ENCODE data around the gene CA12. TPM values are rescaled to one million over a fixed set of nuclear protein-coding genes. Genes with fewer than 3 reads are reported as not detected.

CA12 gene
- polyA plus RNA-seq, 4 donors, result 0.27 to 24.8 (median 1.8) TPM; not detected in 1

GRCh38 chr15:63339006-63339766 lies 42.5 kb downstream of the CA12 start:
- DNase-seq, result no peak
- WGBS, 3 donors, result 90 to 93% (median 90%) methylated on average over 10 of the region's 10 CpGs
- Histone ChIP-seq H3K4me1 (ENCODE audit: control insufficient read depth in 3 of 3, insufficient read depth in 2 of 3, low read depth in 1 of 3, low read length in 2 of 3) (no peaks in the 10 kb centered on the region), H3K4me3 (ENCODE audit: low read depth in 1 of 3, low read length in 3 of 3) (no peak overlapping the region), H3K36me3 (ENCODE audit: control insufficient read depth in 3 of 3, insufficient read depth in 2 of 3, low read depth in 1 of 3, low read length in 3 of 3) (peaks cover 0 to 9% (median 0%) of the 10 kb centered on the region in 3 donors), H3K27me3 (ENCODE audit: control insufficient read depth in 3 of 3, insufficient read depth in 3 of 3, low read length in 3 of 3) (no peaks in the 10 kb centered on the region), H3K9me3 (ENCODE audit: control insufficient read depth in 2 of 2, insufficient read depth in 1 of 2, low read depth in 1 of 2, low read length in 1 of 2) (no peaks in the 10 kb centered on the region), H3K27ac (ENCODE audit: low read depth in 1 of 3, low read length in 2 of 3) (no peak overlapping the region)
- FAIRE-seq, result no peak

GRCh38 chr15:63338170-63338569 lies 43.5 kb downstream of the CA12 start:
- H3K27me3 ChIP-seq (ENCODE audit: control insufficient read depth in 3 of 3, insufficient read depth in 3 of 3, low read length in 3 of 3), result no peaks in the 10 kb centered on the region
- H3K27ac ChIP-seq (ENCODE audit: low read depth in 1 of 3, low read length in 2 of 3), result no peak overlapping the region
- no peak for DNase-seq
- H3K4me3 ChIP-seq (ENCODE audit: low read depth in 1 of 3, low read length in 3 of 3), result no peak overlapping the region
- FAIRE-seq, result no peak
- H3K36me3 ChIP-seq (ENCODE audit: control insufficient read depth in 3 of 3, insufficient read depth in 2 of 3, low read depth in 1 of 3, low read length in 3 of 3), result peaks cover 0 to 9% (median 0%) of the 10 kb centered on the region in 3 donors
- no peaks in the 10 kb centered on the region for H3K9me3 ChIP-seq (ENCODE audit: control insufficient read depth in 2 of 2, insufficient read depth in 1 of 2, low read depth in 1 of 2, low read length in 1 of 2)
- no peaks in the 10 kb centered on the region for H3K4me1 ChIP-seq (ENCODE audit: control insufficient read depth in 3 of 3, insufficient read depth in 2 of 3, low read depth in 1 of 3, low read length in 2 of 3)

GRCh38 chr15:63337046-63337445 lies 44.6 kb downstream of the CA12 start:
- Histone ChIP-seq H3K27me3 (ENCODE audit: control insufficient read depth in 3 of 3, insufficient read depth in 3 of 3, low read length in 3 of 3) (no peaks in the 10 kb centered on the region), H3K36me3 (ENCODE audit: control insufficient read depth in 3 of 3, insufficient read depth in 2 of 3, low read depth in 1 of 3, low read length in 3 of 3) (peaks cover 0 to 9% (median 0%) of the 10 kb centered on the region in 3 donors), H3K27ac (ENCODE audit: low read depth in 1 of 3, low read length in 2 of 3) (no peak overlapping the region), H3K4me1 (ENCODE audit: control insufficient read depth in 3 of 3, insufficient read depth in 2 of 3, low read depth in 1 of 3, low read length in 2 of 3) (no peaks in the 10 kb centered on the region), H3K4me3 (ENCODE audit: low read depth in 1 of 3, low read length in 3 of 3) (no peak overlapping the region), H3K9me3 (ENCODE audit: control insufficient read depth in 2 of 2, insufficient read depth in 1 of 2, low read depth in 1 of 2, low read length in 1 of 2) (no peaks in the 10 kb centered on the region)
- FAIRE-seq (no peak), DNase-seq (no peak)
- 91 to 95% (median 91%) methylated on average over 4 of the region's 4 CpGs for WGBS, 3 donors

- Histone ChIP-seq H3K27ac (ENCODE audit: low read depth in 1 of 3, low read length in 2 of 3) (no peak overlapping the region), H3K27me3 (ENCODE audit: control insufficient read depth in 3 of 3, insufficient read depth in 3 of 3, low read length in 3 of 3) (no peaks in the 10 kb centered on the region), H3K4me1 (ENCODE audit: control insufficient read depth in 3 of 3, insufficient read depth in 2 of 3, low read depth in 1 of 3, low read length in 2 of 3) (no peaks in the 10 kb centered on the region), H3K4me3 (ENCODE audit: low read depth in 1 of 3, low read length in 3 of 3) (no peak overlapping the region), H3K36me3 (ENCODE audit: control insufficient read depth in 3 of 3, insufficient read depth in 2 of 3, low read depth in 1 of 3, low read length in 3 of 3) (peaks cover 0 to 4% (median 0%) of the 10 kb centered on the region in 3 donors), H3K9me3 (ENCODE audit: control insufficient read depth in 2 of 2, insufficient read depth in 1 of 2, low read depth in 1 of 2, low read length in 1 of 2) (no peaks in the 10 kb centered on the region)
- DNase-seq (no peak), FAIRE-seq (no peak)
- 87 to 89% (median 88%) methylated on average over 8 of the region's 8 CpGs for WGBS, 3 donors
Observed at GRCh38 chr15:63335543-63336240, 46.0 kb downstream of the CA12 start.

GRCh38 chr15:63334821-63335220 lies 46.8 kb downstream of the CA12 start:
- no peaks in the 10 kb centered on the region for H3K27me3 ChIP-seq (ENCODE audit: control insufficient read depth in 3 of 3, insufficient read depth in 3 of 3, low read length in 3 of 3)
- H3K4me3 ChIP-seq (ENCODE audit: low read depth in 1 of 3, low read length in 3 of 3), result no peak overlapping the region
- peaks cover 0 to 4% (median 0%) of the 10 kb centered on the region in 3 donors for H3K36me3 ChIP-seq (ENCODE audit: control insufficient read depth in 3 of 3, insufficient read depth in 2 of 3, low read depth in 1 of 3, low read length in 3 of 3)
- DNase-seq, result no peak
- H3K9me3 ChIP-seq (ENCODE audit: control insufficient read depth in 2 of 2, insufficient read depth in 1 of 2, low read depth in 1 of 2, low read length in 1 of 2), result no peaks in the 10 kb centered on the region
- H3K27ac ChIP-seq (ENCODE audit: low read depth in 1 of 3, low read length in 2 of 3), result no peak overlapping the region
- no peaks in the 10 kb centered on the region for H3K4me1 ChIP-seq (ENCODE audit: control insufficient read depth in 3 of 3, insufficient read depth in 2 of 3, low read depth in 1 of 3, low read length in 2 of 3)
- WGBS, 3 donors, result 70 to 81% (median 73%) methylated on average over 2 of the region's 2 CpGs
- no peak for FAIRE-seq

- H3K4me1 ChIP-seq (ENCODE audit: control insufficient read depth in 3 of 3, insufficient read depth in 2 of 3, low read depth in 1 of 3, low read length in 2 of 3), result no peaks in the 10 kb centered on the region
- no peak overlapping the region for H3K27ac ChIP-seq (ENCODE audit: low read depth in 1 of 3, low read length in 2 of 3)
- no peaks in the 10 kb centered on the region for H3K27me3 ChIP-seq (ENCODE audit: control insufficient read depth in 3 of 3, insufficient read depth in 3 of 3, low read length in 3 of 3)
- no peaks in the 10 kb centered on the region for H3K36me3 ChIP-seq (ENCODE audit: control insufficient read depth in 3 of 3, insufficient read depth in 2 of 3, low read depth in 1 of 3, low read length in 3 of 3)
- 55 to 68% (median 67%) methylated on average over 9 of the region's 9 CpGs for WGBS, 3 donors
- DNase-seq, result no peak
- no peaks in the 10 kb centered on the region for H3K9me3 ChIP-seq (ENCODE audit: control insufficient read depth in 2 of 2, insufficient read depth in 1 of 2, low read depth in 1 of 2, low read length in 1 of 2)
- FAIRE-seq, result no peak
- no peak overlapping the region for H3K4me3 ChIP-seq (ENCODE audit: low read depth in 1 of 3, low read length in 3 of 3)
Observed at GRCh38 chr15:63332367-63333124, 49.1 kb downstream of the CA12 start.

- no peaks in the 10 kb centered on the region for H3K4me1 ChIP-seq (ENCODE audit: control insufficient read depth in 3 of 3, insufficient read depth in 2 of 3, low read depth in 1 of 3, low read length in 2 of 3)
- DNase-seq (no peak), FAIRE-seq (no peak)
- H3K36me3 ChIP-seq (ENCODE audit: control insufficient read depth in 3 of 3, insufficient read depth in 2 of 3, low read depth in 1 of 3, low read length in 3 of 3), result no peaks in the 10 kb centered on the region
- H3K9me3 ChIP-seq (ENCODE audit: control insufficient read depth in 2 of 2, insufficient read depth in 1 of 2, low read depth in 1 of 2, low read length in 1 of 2), result no peaks in the 10 kb centered on the region
- no peaks in the 10 kb centered on the region for H3K27me3 ChIP-seq (ENCODE audit: control insufficient read depth in 3 of 3, insufficient read depth in 3 of 3, low read length in 3 of 3)
- WGBS, 3 donors, result 81 to 91% (median 84%) methylated on average over 12 of the region's 12 CpGs
- H3K4me3 ChIP-seq (ENCODE audit: low read depth in 1 of 3, low read length in 3 of 3), result no peak overlapping the region
- no peak overlapping the region for H3K27ac ChIP-seq (ENCODE audit: low read depth in 1 of 3, low read length in 2 of 3)
Observed at GRCh38 chr15:63331456-63331855, 50.2 kb downstream of the CA12 start.

GRCh38 chr15:63330926-63331325 lies 50.7 kb downstream of the CA12 start:
- Histone ChIP-seq H3K36me3 (ENCODE audit: control insufficient read depth in 3 of 3, insufficient read depth in 2 of 3, low read depth in 1 of 3, low read length in 3 of 3) (no peaks in the 10 kb centered on the region), H3K4me3 (ENCODE audit: low read depth in 1 of 3, low read length in 3 of 3) (no peak overlapping the region), H3K27ac (ENCODE audit: low read depth in 1 of 3, low read length in 2 of 3) (no peak overlapping the region), H3K4me1 (ENCODE audit: control insufficient read depth in 3 of 3, insufficient read depth in 2 of 3, low read depth in 1 of 3, low read length in 2 of 3) (no peaks in the 10 kb centered on the region), H3K27me3 (ENCODE audit: control insufficient read depth in 3 of 3, insufficient read depth in 3 of 3, low read length in 3 of 3) (no peaks in the 10 kb centered on the region), H3K9me3 (ENCODE audit: control insufficient read depth in 2 of 2, insufficient read depth in 1 of 2, low read depth in 1 of 2, low read length in 1 of 2) (no peaks in the 10 kb centered on the region)
- WGBS, 3 donors, result 85 to 92% (median 91%) methylated on average over 10 of the region's 10 CpGs
- FAIRE-seq, result no peak
- no peak for DNase-seq
